NOMO-1 (cell line): ENCODE data around the gene PDE4B.

Source experiments
- DNase-seq, 2 experiments: peaks; one replicate each; lab custom pipeline; 2025; ENCODE audit not compliant: unreplicated experiment in 2 of 2; lab: John Stamatoyannopoulos, UW

The PDE4B gene

GRCh38 chr1:66326867-66327266 lies 534.2 kb downstream of the PDE4B start:
- DNase-seq, result peak in 1 of 2 experiments; percentile 14

DNA sequence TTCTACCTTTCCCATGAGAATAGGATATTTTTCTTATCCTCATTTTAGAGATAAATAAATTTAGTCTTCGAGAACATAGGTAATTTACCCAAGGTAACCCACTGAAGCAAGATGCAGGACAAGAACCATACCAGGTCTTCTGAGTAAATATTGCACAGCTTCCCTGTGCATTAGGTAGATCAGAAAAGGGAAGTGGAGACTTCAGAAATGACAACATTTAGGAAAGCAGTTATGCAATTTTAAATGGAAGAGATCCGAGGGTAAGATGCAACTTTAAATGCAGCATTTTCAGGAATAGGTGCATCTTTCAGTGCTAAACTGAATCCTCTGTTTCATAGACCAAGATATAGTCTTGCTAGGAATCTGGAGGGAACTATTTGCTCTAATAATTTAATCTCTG lies 534.9 kb downstream of the PDE4B start:
- peak; percentile 47 to 89 for DNase-seq

DNA sequence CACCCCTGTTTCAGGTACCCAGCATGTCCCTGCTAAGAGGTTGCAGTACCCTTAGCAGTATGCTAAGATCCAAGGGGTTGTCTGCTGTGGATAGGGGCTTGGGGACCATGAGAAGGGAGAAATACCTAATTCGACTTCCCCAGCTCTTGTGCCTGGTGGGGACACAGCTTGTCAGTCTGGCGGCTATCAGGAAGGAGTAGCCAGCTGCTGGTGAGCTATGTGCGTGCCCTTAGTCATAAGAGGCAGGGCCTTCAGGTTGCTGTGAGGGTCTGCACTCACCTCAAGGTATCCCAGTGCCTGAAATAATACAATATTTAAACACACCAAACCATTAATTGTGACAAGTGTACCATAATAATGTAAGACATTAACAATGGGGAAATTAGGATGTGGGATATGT lies 536.2 kb downstream of the PDE4B start:
- no peak for DNase-seq

GRCh38 chr1:66330722-66331141 lies 538.0 kb downstream of the PDE4B start:
- peak; percentile 31 to 62 for DNase-seq

DNA sequence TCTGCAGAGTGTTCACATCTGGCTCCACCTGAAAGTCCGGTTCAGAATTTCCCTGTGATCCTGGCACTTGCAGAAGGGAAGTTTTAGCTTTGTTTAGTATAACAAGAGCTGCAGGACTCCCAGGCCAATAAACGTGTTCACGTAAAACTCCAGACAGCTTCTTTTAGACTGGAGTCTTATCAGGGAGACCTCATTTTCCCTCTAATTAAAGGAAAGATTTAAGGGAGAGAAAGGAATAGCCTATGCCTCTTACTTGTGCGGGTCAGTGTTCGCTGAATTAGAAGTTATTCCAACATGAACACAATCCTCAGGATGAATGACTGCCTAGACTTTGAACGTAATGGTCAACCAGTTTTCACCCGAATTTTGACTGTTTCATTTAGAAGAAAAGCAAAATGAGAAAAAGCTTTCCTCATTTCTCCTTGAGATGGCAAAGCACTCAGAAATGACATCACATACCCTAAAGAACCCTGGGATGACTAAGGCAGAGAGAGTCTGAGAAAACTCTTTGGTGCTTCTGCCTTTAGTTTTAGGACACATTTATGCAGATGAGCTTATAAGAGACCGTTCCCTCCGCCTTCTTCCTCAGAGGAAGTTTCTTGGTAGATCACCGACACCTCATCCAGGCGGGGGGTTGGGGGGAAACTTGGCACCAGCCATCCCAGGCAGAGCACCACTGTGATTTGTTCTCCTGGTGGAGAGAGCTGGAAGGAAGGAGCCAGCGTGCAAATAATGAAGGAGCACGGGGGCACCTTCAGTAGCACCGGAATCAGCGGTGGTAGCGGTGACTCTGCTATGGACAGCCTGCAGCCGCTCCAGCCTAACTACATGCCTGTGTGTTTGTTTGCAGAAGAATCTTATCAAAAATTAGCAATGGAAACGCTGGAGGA lies 539.2 kb downstream of the PDE4B start:
- peak; percentile 31 to 76 for DNase-seq

GRCh38 chr1:66332548-66332901 lies 539.8 kb downstream of the PDE4B start:
- DNase-seq, result no peak

GRCh38 chr1:66333466-66334199 lies 540.9 kb downstream of the PDE4B start:
- DNase-seq, result no peak

DNA sequence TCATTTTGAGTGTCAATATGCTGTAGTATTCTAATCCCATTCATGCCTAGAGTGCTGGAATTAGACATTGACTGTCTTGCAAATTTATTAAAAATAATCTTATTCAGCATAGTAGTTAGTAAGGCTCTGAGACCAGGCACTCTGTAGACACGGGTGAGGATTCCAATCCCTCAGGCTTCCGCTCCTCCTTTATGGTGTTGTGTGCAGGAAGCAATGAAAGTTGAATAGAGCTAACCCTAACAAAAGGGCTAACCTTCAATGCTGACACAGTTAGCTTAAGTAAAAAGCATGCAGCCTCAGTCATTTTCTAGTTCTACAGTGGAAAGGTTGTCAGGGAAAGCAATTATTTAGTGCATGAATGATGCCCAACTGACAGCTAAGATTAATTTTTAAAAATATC lies 541.6 kb downstream of the PDE4B start:
- DNase-seq, result no peak

- DNase-seq, result no peak
Measured at GRCh38 chr1:66335125-66335524, 542.4 kb downstream of the PDE4B start.

DNA sequence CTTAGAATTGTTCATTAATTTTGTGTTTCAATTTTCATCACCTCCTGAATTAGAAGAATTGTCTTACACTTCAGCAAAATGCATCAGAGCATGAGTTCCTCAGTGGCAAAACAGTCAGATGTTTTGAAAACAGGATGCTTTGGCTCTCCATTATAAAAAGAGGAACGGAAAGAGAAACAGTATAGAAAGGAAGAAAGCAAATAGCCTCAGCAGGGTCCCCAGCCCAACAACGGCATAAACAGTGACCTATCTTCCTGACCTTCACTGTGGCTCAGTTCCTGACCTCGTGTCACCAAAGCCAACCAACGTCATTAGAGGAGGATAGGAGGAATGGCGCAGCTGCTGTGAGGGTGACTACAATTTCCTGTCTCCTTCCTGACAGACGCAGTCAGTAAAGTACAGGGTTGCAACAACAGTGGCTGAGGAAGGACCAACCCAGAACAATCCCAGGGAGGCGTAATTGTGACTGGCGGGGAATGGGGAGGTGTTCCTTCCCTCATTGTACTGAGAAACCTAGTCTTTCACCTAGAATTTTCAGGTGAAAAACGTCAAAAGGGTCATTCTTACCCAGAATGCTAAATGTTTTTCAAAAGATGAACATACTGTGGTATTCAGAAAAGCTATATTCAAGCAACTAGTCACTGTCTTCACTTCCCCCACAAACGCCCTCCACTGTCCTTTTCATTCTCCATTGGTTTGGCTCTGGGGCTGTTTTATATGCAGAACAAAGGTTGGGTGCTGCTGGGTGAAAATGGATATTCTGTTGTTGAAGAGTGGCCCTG lies 543.4 kb downstream of the PDE4B start:
- DNase-seq, result peak; percentile 92 to 98

DNA sequence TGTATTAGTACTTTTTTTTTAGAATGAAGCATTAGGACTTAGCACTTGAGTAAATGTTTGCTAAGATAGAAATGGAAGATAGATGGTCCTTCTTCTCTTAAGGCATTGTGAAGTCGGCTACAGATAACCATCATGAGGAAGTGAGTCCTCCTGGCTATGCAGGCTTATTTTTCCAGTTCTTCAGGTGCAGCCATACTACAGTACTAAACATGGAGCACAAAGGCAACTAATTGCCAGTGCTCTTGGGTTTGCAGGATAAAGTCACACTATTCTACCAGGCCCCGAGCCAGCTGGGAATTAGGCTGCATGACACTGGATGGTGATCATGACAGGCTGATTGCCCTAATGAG lies 543.9 kb downstream of the PDE4B start:
- DNase-seq, result peak in 1 of 2 experiments; percentile 47

- no peak for DNase-seq
Measured at GRCh38 chr1:66337249-66337648, 544.6 kb downstream of the PDE4B start.

- DNase-seq, result no peak
Measured at GRCh38 chr1:66339944-66340343, 547.2 kb downstream of the PDE4B start.

- no peak for DNase-seq
Measured at GRCh38 chr1:66341446-66342089, 548.9 kb downstream of the PDE4B start.

GRCh38 chr1:66342707-66343106 lies 550.0 kb downstream of the PDE4B start:
- no peak for DNase-seq

GRCh38 chr1:66343569-66344325 lies 551.1 kb downstream of the PDE4B start:
- no peak for DNase-seq

- no peak for DNase-seq
Measured at GRCh38 chr1:66346057-66346795, 553.5 kb downstream of the PDE4B start.

DNA sequence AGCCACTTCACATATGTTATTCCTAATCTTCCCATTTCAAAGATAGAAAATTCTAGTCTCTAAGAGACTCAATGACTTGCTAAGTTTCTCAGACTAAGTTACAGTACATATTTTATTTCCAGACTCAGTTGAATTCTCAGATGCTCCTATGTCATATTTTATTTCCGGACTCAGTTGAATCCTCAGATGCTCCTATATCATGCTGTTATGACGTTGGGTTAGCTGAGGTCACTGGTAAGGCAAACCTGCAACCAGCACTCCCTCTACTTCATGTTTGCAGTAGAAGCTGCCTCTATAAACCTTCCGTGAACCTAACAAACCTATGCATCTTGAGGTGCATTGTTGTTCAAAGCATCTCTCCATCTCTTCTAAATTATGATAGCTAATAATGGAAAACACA lies 554.2 kb downstream of the PDE4B start:
- no peak for DNase-seq

- DNase-seq, result no peak
Measured at GRCh38 chr1:66348776-66349175, 556.1 kb downstream of the PDE4B start.
